ENCODE results near the gene FOXB1. TPM values are rescaled to one million over a fixed set of nuclear protein-coding genes. Genes with fewer than 3 reads are reported as not detected.

Gene FOXB1
- total RNA-seq, 1 donor: not detected

- H3K4me3 ChIP-seq (ENCODE audit: low read depth, low read length): peak overlapping the region; percentile 63
- TF ChIP-seq, protein P1, sequence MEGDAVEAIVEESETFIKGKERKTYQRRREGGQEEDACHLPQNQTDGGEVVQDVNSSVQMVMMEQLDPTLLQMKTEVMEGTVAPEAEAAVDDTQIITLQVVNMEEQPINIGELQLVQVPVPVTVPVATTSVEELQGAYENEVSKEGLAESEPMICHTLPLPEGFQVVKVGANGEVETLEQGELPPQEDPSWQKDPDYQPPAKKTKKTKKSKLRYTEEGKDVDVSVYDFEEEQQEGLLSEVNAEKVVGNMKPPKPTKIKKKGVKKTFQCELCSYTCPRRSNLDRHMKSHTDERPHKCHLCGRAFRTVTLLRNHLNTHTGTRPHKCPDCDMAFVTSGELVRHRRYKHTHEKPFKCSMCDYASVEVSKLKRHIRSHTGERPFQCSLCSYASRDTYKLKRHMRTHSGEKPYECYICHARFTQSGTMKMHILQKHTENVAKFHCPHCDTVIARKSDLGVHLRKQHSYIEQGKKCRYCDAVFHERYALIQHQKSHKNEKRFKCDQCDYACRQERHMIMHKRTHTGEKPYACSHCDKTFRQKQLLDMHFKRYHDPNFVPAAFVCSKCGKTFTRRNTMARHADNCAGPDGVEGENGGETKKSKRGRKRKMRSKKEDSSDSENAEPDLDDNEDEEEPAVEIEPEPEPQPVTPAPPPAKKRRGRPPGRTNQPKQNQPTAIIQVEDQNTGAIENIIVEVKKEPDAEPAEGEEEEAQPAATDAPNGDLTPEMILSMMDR (IDR thresholded peaks at IDR 0.05; ENCODE audit: insufficient read depth, low read depth, low read length): no peak
- peak; percentile 72 for DNase-seq (ENCODE audit: low read depth)
Observed at GRCh38 chr15:60006203-60006862, 2.2 kb downstream of the FOXB1 start.

DNA sequence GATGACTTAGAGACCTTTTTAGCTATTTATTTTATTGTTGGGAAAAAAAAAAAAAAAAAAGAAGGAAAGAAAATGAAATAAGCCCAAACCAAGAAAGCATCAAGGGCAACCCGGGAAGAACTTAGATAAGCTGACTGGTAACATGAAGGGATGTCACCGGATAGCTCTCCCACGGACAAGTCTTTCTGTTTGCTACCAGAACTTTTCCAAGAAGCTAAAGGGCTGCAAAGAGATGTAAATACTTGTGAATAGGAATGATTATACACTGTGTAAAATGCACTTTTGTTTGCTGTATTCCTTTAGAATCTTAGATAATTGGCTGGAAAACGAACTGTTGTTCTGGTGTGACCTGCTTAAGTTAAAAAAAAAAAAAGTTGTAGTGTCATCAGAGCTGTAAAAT, 2.8 kb downstream of the FOXB1 start:
- peak overlapping the region; percentile 63 for H3K4me3 ChIP-seq (ENCODE audit: low read depth, low read length)
- TF ChIP-seq, protein P1 (IDR thresholded peaks at IDR 0.05; ENCODE audit: insufficient read depth, low read depth, low read length): no peak
- DNase-seq (ENCODE audit: low read depth): no peak

DNA sequence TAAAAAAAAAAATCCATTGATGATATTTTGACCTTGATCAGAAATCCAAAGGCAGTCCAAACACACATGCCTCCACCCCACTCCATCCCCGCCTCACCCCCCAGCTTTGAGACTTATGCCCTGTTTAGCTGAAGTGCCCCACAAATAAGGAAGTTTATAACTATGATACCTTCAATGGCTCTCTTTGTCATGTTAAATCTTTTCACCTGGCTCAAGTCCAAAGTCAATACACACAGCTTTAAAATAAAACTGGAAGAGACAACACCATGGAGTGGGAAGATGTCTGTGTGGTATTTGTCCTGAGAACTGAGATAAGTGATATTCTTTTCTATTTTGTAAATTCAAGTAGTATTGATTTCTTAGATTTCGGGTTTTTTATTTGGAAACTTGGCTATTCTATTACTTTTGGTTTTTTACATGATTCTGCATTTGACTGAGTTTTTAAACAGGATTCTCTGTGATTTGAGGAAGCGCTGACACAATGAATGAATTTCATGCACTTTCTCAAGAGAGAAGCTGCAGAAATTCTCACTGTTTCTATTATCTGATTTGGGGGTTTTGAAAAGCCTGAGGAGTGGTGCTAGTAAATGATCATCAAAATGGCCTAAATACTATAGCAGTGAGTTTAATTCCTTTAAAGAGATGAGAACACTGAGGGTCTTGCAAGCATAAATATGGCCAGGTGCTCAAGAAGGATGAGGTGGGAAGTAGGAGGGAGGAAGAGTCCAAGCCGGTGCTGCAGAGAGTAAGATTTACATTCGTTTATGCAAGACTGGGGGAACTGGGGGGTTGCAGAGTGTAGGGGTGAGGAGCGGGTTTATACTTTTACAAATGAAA, 5.2 kb downstream of the FOXB1 start:
- no peak for DNase-seq (ENCODE audit: low read depth)

GRCh38 chr15:60009980-60010732, 6.0 kb downstream of the FOXB1 start:
- TF ChIP-seq, protein P1 (IDR thresholded peaks at IDR 0.05; ENCODE audit: insufficient read depth, low read depth, low read length): no peak

More for the DNA sequence above, 5.2 kb downstream of the FOXB1 start:
- no peak overlapping the region for H3K4me3 ChIP-seq (ENCODE audit: low read depth, low read length)
- TF ChIP-seq, protein P1 (IDR thresholded peaks at IDR 0.05; ENCODE audit: insufficient read depth, low read depth, low read length): no peak

GRCh38 chr15:60010858-60011257, 6.7 kb downstream of the FOXB1 start:
- TF ChIP-seq, protein P1 (IDR thresholded peaks at IDR 0.05; ENCODE audit: insufficient read depth, low read depth, low read length): no peak
- no peak overlapping the region for H3K4me3 ChIP-seq (ENCODE audit: low read depth, low read length)
- DNase-seq (ENCODE audit: low read depth): no peak

More at GRCh38 chr15:60009980-60010732, 6.0 kb downstream of the FOXB1 start:
- no peak overlapping the region for H3K4me3 ChIP-seq (ENCODE audit: low read depth, low read length)
- no peak for DNase-seq (ENCODE audit: low read depth)

GRCh38 chr15:60012695-60013094, 8.6 kb downstream of the FOXB1 start:
- no peak overlapping the region for H3K4me3 ChIP-seq (ENCODE audit: low read depth, low read length)
- no peak for DNase-seq (ENCODE audit: low read depth)
- TF ChIP-seq, protein P1 (IDR thresholded peaks at IDR 0.05; ENCODE audit: insufficient read depth, low read depth, low read length): no peak

Measured in fibroblast of villous mesenchyme (primary cell).